Stimulated activated naive B cell treated with anti-CD40 and anti-IgM and Interleukin-4, amounts not matched to agents 10 μg/mL and 1 μg/mL and 100 μg/mL, for 72 hours (primary cell): ENCODE measurements around the gene ATP6V1B1.

Source experiments
- ATAC-seq, 2 donors: fragments of 150-1000 bp; cut with Tn5 transposase; replicated peaks; 2 replicates each; pipeline ENCODE4 v1.10.0; 2021; ENCODE audit warnings: moderate library complexity in 1 of 2
- DNase-seq: peaks from one replicate; pipeline ENCODE4 v3.0.0; 2021
- H3K27ac Mint-ChIP-seq: one replicate; pipeline ENCODE4 v1.8.0; 2022; ENCODE audit warnings: mild to moderate bottlenecking, mixed read lengths
- H3K27me3 Mint-ChIP-seq, 2 donors: one replicate each; pipeline ENCODE4 v1.8.0; 2022; ENCODE audit warnings: mixed read lengths in 2 of 2
- H3K36me3 Mint-ChIP-seq, 2 donors: one replicate each; pipeline ENCODE4 v1.8.0; 2022; ENCODE audit warnings: mixed read lengths in 2 of 2, mild to moderate bottlenecking in 1 of 2
- H3K4me1 Mint-ChIP-seq, 2 donors: one replicate each; pipeline ENCODE4 v1.8.0; 2022; ENCODE audit warnings: mixed read lengths in 2 of 2, mild to moderate bottlenecking in 1 of 2
- H3K4me3 Mint-ChIP-seq, 2 donors: one replicate each; pipeline ENCODE4 v1.8.0; 2022; ENCODE audit warnings: mild to moderate bottlenecking in 2 of 2, mixed read lengths in 2 of 2, moderate library complexity in 1 of 2
- H3K9me3 Mint-ChIP-seq, 2 donors: one replicate each; pipeline ENCODE4 v1.8.0; 2022; ENCODE audit warnings: mixed read lengths in 2 of 2, mild to moderate bottlenecking in 1 of 2

Gene ATP6V1B1

GRCh38 chr2:70895998-70896764 is 39.5 kb upstream of the ATP6V1B1 start:
- Mint-ChIP-seq H3K4me1 (peaks cover 24 to 48% of the 10 kb centered on the region in 2 donors), H3K9me3 (no peaks in the 10 kb centered on the region), H3K4me3 (no peak overlapping the region), H3K36me3 (no peaks in the 10 kb centered on the region), H3K27ac (no peak overlapping the region), H3K27me3 (peaks cover 87 to 95% of the 10 kb centered on the region in 2 donors)
- DNase-seq = no peak
- ATAC-seq = no peak

- ATAC-seq = no peak
Measured at GRCh38 chr2:70896765-70897202, 38.9 kb upstream of the ATP6V1B1 start.

GRCh38 chr2:70897203-70897976 is 38.3 kb upstream of the ATP6V1B1 start:
- DNase-seq (no peak), ATAC-seq (no peak)
- Mint-ChIP-seq H3K27me3 (peaks cover 87 to 95% of the 10 kb centered on the region in 2 donors), H3K4me3 (no peak overlapping the region), H3K9me3 (no peaks in the 10 kb centered on the region), H3K4me1 (peaks cover 27 to 57% of the 10 kb centered on the region in 2 donors), H3K27ac (no peak overlapping the region), H3K36me3 (no peaks in the 10 kb centered on the region)

More at GRCh38 chr2:70896765-70897202, 38.9 kb upstream of the ATP6V1B1 start:
- Mint-ChIP-seq H3K27me3 (peaks cover 87 to 95% of the 10 kb centered on the region in 2 donors), H3K4me3 (no peak overlapping the region), H3K9me3 (no peaks in the 10 kb centered on the region), H3K27ac (no peak overlapping the region), H3K36me3 (no peaks in the 10 kb centered on the region), H3K4me1 (peaks cover 27 to 54% of the 10 kb centered on the region in 2 donors)
- no peak for DNase-seq

- no peaks in the 10 kb centered on the region for H3K36me3 Mint-ChIP-seq
- H3K27me3 Mint-ChIP-seq = peaks cover 88 to 95% of the 10 kb centered on the region in 2 donors
- no peak overlapping the region for H3K4me3 Mint-ChIP-seq
- no peak for ATAC-seq
- H3K27ac Mint-ChIP-seq = no peak overlapping the region
- H3K4me1 Mint-ChIP-seq = peaks cover 27 to 57% of the 10 kb centered on the region in 2 donors
- H3K9me3 Mint-ChIP-seq = no peaks in the 10 kb centered on the region
- no peak for DNase-seq
Measured at GRCh38 chr2:70897977-70898226, 37.8 kb upstream of the ATP6V1B1 start.

- peaks cover 27 to 57% of the 10 kb centered on the region in 2 donors for H3K4me1 Mint-ChIP-seq
- no peak for DNase-seq
- H3K36me3 Mint-ChIP-seq = no peaks in the 10 kb centered on the region
- no peaks in the 10 kb centered on the region for H3K9me3 Mint-ChIP-seq
- ATAC-seq = no peak
- no peak overlapping the region for H3K4me3 Mint-ChIP-seq
- H3K27me3 Mint-ChIP-seq = peaks cover 89 to 96% of the 10 kb centered on the region in 2 donors
- H3K27ac Mint-ChIP-seq = peak overlapping the region; percentile 70
Measured at GRCh38 chr2:70898363-70899240, 37.1 kb upstream of the ATP6V1B1 start.

- Mint-ChIP-seq H3K27me3 (peaks cover 92 to 97% of the 10 kb centered on the region in 2 donors), H3K9me3 (no peaks in the 10 kb centered on the region), H3K27ac (peak overlapping the region; percentile 92), H3K36me3 (no peaks in the 10 kb centered on the region), H3K4me3 (peak overlapping the region; percentile 78), H3K4me1 (peaks cover 25 to 64% of the 10 kb centered on the region in 2 donors)
- ATAC-seq (no peak), DNase-seq (no peak)
Measured at GRCh38 chr2:70901227-70902066, 34.3 kb upstream of the ATP6V1B1 start.

GRCh38 chr2:70902067-70902442 is 33.6 kb upstream of the ATP6V1B1 start:
- H3K36me3 Mint-ChIP-seq = no peaks in the 10 kb centered on the region
- no peak for ATAC-seq
- peaks cover 92 to 97% of the 10 kb centered on the region in 2 donors for H3K27me3 Mint-ChIP-seq
- peaks cover 31 to 64% of the 10 kb centered on the region in 2 donors for H3K4me1 Mint-ChIP-seq
- H3K9me3 Mint-ChIP-seq = no peaks in the 10 kb centered on the region
- DNase-seq = no peak
- H3K4me3 Mint-ChIP-seq = peak overlapping the region; percentile 78
- peak overlapping the region; percentile 92 for H3K27ac Mint-ChIP-seq

GRCh38 chr2:70902579-70902978 is 33.1 kb upstream of the ATP6V1B1 start:
- peaks cover 93 to 97% of the 10 kb centered on the region in 2 donors for H3K27me3 Mint-ChIP-seq
- DNase-seq = no peak
- peaks cover 33 to 64% of the 10 kb centered on the region in 2 donors for H3K4me1 Mint-ChIP-seq
- no peak overlapping the region for H3K27ac Mint-ChIP-seq
- no peak for ATAC-seq
- H3K4me3 Mint-ChIP-seq = no peak overlapping the region
- H3K36me3 Mint-ChIP-seq = no peaks in the 10 kb centered on the region
- no peaks in the 10 kb centered on the region for H3K9me3 Mint-ChIP-seq

GRCh38 chr2:70903171-70903570 is 32.5 kb upstream of the ATP6V1B1 start:
- Mint-ChIP-seq H3K4me3 (no peak overlapping the region), H3K9me3 (no peaks in the 10 kb centered on the region), H3K4me1 (peaks cover 31 to 59% of the 10 kb centered on the region in 2 donors), H3K27ac (no peak overlapping the region), H3K36me3 (no peaks in the 10 kb centered on the region), H3K27me3 (peaks cover 88 to 92% of the 10 kb centered on the region in 2 donors)
- ATAC-seq (no peak), DNase-seq (no peak)

GRCh38 chr2:70903641-70904340 is 31.9 kb upstream of the ATP6V1B1 start:
- Mint-ChIP-seq H3K36me3 (no peaks in the 10 kb centered on the region), H3K9me3 (no peaks in the 10 kb centered on the region), H3K4me1 (peaks cover 28 to 58% of the 10 kb centered on the region in 2 donors), H3K4me3 (no peak overlapping the region), H3K27ac (no peak overlapping the region), H3K27me3 (peaks cover 87 to 91% of the 10 kb centered on the region in 2 donors)
- DNase-seq (no peak), ATAC-seq (no peak)

- H3K9me3 Mint-ChIP-seq = no peaks in the 10 kb centered on the region
- H3K4me1 Mint-ChIP-seq = peaks cover 24 to 50% of the 10 kb centered on the region in 2 donors
- no peaks in the 10 kb centered on the region for H3K36me3 Mint-ChIP-seq
- ATAC-seq (no peak), DNase-seq (no peak)
- H3K4me3 Mint-ChIP-seq = no peak overlapping the region
- H3K27me3 Mint-ChIP-seq = peaks cover 81 to 86% of the 10 kb centered on the region in 2 donors
- H3K27ac Mint-ChIP-seq = peak overlapping the region; percentile 56
Measured at GRCh38 chr2:70904371-70905216, 31.1 kb upstream of the ATP6V1B1 start.
